Stimulated activated CD4-positive, alpha-beta T cell treated with anti-CD3 and anti-CD28 coated beads, Interleukin-15, amount 100 ng/mL, for 48 hours (primary cell): ENCODE results near the gene ZNF697.
"Not testable (repeated sequence)": the region's sequence is repeated elsewhere in the genome, so short reads cannot be mapped to it uniquely, and the experiment has no call there.

Source experiments
- DNase-seq, 2 donors: peaks; one replicate each; pipeline ENCODE4 v3.0.0-alpha.2; 2020; ENCODE audit warnings: low read depth in 2 of 2

Gene ZNF697

GRCh38 chr1:119602789-119603188 is 45.3 kb downstream of the ZNF697 start:
- DNase-seq = not testable (repeated sequence)

- DNase-seq = no peak
These were observed 45.9 kb downstream of the ZNF697 start for GRCh38 chr1:119602169-119602568.

- DNase-seq = no peak
These were observed 47.1 kb downstream of the ZNF697 start for GRCh38 chr1:119600976-119601375.

- DNase-seq = no peak
These were observed 47.5 kb downstream of the ZNF697 start for GRCh38 chr1:119600561-119600960.

- DNase-seq = no peak
These were observed 52.5 kb downstream of the ZNF697 start for GRCh38 chr1:119595606-119596005.

- DNase-seq = no peak
These were observed 52.9 kb downstream of the ZNF697 start for GRCh38 chr1:119595168-119595567.

GRCh38 chr1:119594376-119594775 is 53.7 kb downstream of the ZNF697 start:
- no peak for DNase-seq

- no peak for DNase-seq
These were observed 54.3 kb downstream of the ZNF697 start for GRCh38 chr1:119593805-119594204.

GRCh38 chr1:119590393-119590792 is 57.7 kb downstream of the ZNF697 start:
- DNase-seq = no peak

GRCh38 chr1:119588621-119589020 is 59.4 kb downstream of the ZNF697 start:
- DNase-seq = no peak

GRCh38 chr1:119587341-119587740 is 60.7 kb downstream of the ZNF697 start:
- no peak for DNase-seq

- not testable (repeated sequence) for DNase-seq
These were observed 62.3 kb downstream of the ZNF697 start for GRCh38 chr1:119585801-119586200.

GRCh38 chr1:119582801-119583200 is 65.3 kb downstream of the ZNF697 start:
- DNase-seq = peak; percentile 1 to 6

GRCh38 chr1:119581076-119581475 is 67.0 kb downstream of the ZNF697 start:
- not testable (repeated sequence) for DNase-seq

GRCh38 chr1:119573886-119574285 is 74.2 kb downstream of the ZNF697 start:
- DNase-seq = no peak

- DNase-seq = not testable (repeated sequence)
These were observed 78.0 kb downstream of the ZNF697 start for GRCh38 chr1:119569930-119570622.
